GM21825 (cell line): ENCODE measurements around the gene OSBPL2.

Experiments used
- ATAC-seq: cut with Tn5 transposase; IDR thresholded peaks from one replicate; pipeline ENCODE4 v1.9.1; 2021; ENCODE audit warnings: mild to moderate bottlenecking, moderate library complexity; ENCODE audit not compliant: unreplicated experiment

The OSBPL2 gene

GRCh38 chr20:62296724-62297448, 58.6 kb downstream of the OSBPL2 start:
- no peak for ATAC-seq

- ATAC-seq: no peak
These were observed 59.3 kb downstream of the OSBPL2 start for GRCh38 chr20:62297449-62298227.

- no peak for ATAC-seq
These were observed 60.4 kb downstream of the OSBPL2 start for GRCh38 chr20:62298577-62299249.

- no peak for ATAC-seq
These were observed 61.4 kb downstream of the OSBPL2 start for GRCh38 chr20:62299666-62300236.

- no peak for ATAC-seq
These were observed 62.0 kb downstream of the OSBPL2 start for GRCh38 chr20:62300319-62300718.

- ATAC-seq: no peak
These were observed 62.9 kb downstream of the OSBPL2 start for GRCh38 chr20:62301111-62301668.

- peak; percentile 35 for ATAC-seq
These were observed 63.5 kb downstream of the OSBPL2 start for GRCh38 chr20:62301773-62302340.

GRCh38 chr20:62302341-62303061, 64.2 kb downstream of the OSBPL2 start, which contains the start of gene ADRM1:
ADRM1 (plus strand) TSS chr20:62302997; CDS start chr20:62303569, 572 bp downstream.
- peak; percentile 82 for ATAC-seq

GRCh38 chr20:62303062-62303339, 64.7 kb downstream of the OSBPL2 start:
- no peak for ATAC-seq

GRCh38 chr20:62303340-62304226, 65.3 kb downstream of the OSBPL2 start:
- ATAC-seq: peak; percentile 4

GRCh38 chr20:62304331-62305148, 66.2 kb downstream of the OSBPL2 start:
- ATAC-seq: no peak

- no peak for ATAC-seq
These were observed 66.9 kb downstream of the OSBPL2 start for GRCh38 chr20:62305149-62305764.

- ATAC-seq: no peak
These were observed 67.6 kb downstream of the OSBPL2 start for GRCh38 chr20:62305765-62306413.

GRCh38 chr20:62306414-62307187, 68.3 kb downstream of the OSBPL2 start:
- ATAC-seq: no peak

GRCh38 chr20:62307226-62308101, 69.1 kb downstream of the OSBPL2 start:
- no peak for ATAC-seq
